ENCODE data around the gene FBRSL1.
"Not testable (repeated sequence)": the region's sequence is repeated elsewhere in the genome, so short reads cannot be mapped to it uniquely, and the experiment has no call there.

FBRSL1 gene

DNA sequence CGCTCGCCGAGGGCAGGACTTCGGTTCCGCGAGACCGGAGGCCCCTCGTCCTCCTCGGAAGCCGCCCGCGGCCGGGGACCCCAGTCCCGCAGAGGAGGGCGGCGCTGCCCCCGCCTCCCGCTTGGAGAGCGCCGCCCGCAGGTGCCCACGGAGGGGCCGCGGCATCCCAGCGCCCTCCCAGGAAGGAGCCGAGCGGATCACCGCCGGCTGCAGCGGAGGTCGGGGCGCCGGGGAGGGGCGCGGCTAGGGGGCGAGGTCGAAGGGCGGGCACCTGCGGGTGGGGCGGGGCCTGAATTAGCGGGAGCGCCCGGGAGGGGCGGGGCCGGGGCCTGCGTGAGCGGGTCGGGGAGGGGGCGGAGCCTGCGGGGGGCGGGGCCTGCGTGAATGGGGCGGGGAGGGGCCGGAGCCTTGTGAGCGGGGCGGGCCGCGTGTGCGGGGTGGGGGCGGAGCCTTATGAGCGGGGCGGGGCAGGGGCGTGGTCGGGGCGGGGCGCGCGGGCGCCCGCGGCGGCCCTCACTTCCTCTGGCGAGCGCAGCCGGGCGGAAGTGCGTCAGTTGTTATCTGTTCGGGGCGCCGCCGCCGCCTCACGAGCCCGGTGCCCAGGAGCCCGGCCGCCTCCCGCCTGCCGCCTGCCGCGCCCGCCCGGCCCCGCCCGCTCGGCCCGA lies at the start of gene FBRSL1:
Gene FBRSL1, plus strand, starts transcription at position 550 of the 665 bp plus-strand sequence.
- peak within 1 kb of the TSS; percentile 73; the same call in 1 of the 2 replicates for H3K9ac ChIP-seq (ENCODE audit: low read depth, low read length)

DNA sequence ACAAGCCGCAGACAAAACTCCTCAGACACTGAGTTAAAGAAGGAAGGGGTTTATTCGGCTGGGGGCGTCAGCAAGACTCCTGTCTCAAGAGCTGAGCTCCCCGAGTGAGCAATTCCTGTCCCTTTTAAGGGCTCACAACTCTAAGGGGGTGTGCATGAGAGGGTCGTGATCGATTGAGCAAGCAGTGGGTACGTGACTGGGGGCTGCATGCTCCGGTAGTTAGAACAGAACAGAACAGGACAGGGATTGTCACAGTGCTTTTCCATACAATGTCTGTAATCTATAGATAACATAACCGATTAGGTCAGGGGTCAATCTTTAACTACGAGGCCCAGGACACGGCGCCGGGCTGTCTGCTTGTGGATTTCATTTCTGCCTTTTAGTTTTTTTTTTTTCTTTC lies 49.5 kb upstream of the FBRSL1 start:
- not testable (repeated sequence) for H3K36me3 ChIP-seq (ENCODE audit: insufficient read depth, low read length); H3K9ac ChIP-seq (ENCODE audit: low read depth, low read length); H3K9me3 ChIP-seq (ENCODE audit: control insufficient read depth, insufficient read depth, low read length); H3K4me1 ChIP-seq (ENCODE audit: insufficient read depth, low read length)

More for the DNA sequence above, at the start of gene FBRSL1:
- no peaks in the 10 kb centered on the region for H3K9me3 ChIP-seq (ENCODE audit: control insufficient read depth, insufficient read depth, low read length)
- peaks cover 2% of the 10 kb centered on the region; the same call in 1 of the 2 replicates for H3K4me1 ChIP-seq (ENCODE audit: insufficient read depth, low read length)
- no peaks in the 10 kb centered on the region for H3K36me3 ChIP-seq (ENCODE audit: insufficient read depth, low read length)

DNA sequence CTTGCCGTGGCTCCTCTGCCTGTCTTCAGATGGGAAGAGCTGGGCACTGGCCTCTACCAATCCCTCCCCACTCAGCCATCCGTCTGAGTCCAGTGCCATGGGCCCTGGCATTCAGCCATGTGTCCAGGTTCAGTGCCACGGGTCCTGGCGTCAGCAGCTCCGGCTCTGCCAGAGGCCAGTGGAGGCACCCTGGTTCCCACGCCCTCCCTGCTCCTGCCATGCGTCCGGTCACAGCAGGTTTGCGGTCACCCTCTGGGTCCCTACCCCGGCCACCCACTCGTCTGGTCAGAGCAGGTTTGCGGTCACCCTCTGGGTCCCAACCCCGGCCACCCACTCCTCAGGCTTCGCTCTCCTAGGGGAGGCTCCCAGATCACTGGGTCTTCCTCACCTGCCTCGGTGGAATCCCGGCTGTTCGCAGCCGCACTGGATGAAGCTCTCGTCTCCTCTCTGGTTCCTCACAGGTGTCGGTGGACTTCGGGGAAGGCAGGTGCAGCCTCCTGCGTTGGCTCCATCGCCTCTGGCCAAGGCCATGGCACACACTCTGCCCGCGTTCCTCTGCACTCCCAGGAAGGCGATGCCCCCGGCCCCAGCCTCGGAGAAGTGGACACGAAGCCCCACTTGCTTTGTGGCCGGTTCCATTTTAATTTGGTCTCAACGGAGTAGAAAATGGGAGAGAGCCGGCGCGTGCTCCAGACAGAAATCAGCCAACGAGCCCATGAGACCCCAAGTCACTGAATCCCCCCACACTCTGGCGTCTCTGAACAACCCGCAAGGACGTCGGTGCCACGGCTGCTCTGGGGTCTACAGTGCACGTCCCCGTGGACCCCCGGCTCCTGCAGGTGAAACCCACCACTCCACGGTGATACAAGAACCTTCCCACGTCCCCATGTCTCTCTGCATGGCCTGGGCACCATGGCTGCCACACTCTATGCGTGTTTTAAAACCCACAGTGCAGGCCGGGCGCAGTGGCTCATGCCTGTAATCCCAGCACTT lies 47.8 kb upstream of the FBRSL1 start:
- Histone ChIP-seq H3K36me3 (ENCODE audit: insufficient read depth, low read length) (no peaks in the 10 kb centered on the region), H3K9ac (ENCODE audit: low read depth, low read length) (no peak overlapping the region), H3K4me1 (ENCODE audit: insufficient read depth, low read length) (no peaks in the 10 kb centered on the region), H3K9me3 (ENCODE audit: control insufficient read depth, insufficient read depth, low read length) (no peaks in the 10 kb centered on the region)

DNA sequence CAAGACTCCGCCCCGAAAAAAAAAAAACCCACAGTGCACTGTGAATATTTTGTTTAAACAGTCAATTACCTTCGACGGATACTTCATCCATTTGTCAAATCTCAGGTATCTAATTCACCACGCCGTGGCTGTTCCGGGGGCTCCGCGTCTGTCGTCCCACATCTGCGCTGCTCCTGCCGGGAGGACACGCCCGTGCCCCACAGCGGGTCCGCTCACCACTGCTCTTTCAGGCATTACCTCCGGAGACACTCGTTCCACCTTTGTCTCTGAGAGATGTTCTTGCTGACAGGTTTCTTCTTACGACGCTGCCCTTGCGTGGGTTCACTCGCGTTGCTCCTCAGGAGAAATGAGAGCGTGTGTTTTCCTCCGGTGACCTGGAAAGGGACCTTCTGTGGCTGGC lies 46.9 kb upstream of the FBRSL1 start:
- H3K4me1 ChIP-seq (ENCODE audit: insufficient read depth, low read length) = no peaks in the 10 kb centered on the region
- H3K9me3 ChIP-seq (ENCODE audit: control insufficient read depth, insufficient read depth, low read length) = no peaks in the 10 kb centered on the region
- H3K36me3 ChIP-seq (ENCODE audit: insufficient read depth, low read length) = no peaks in the 10 kb centered on the region
- H3K9ac ChIP-seq (ENCODE audit: low read depth, low read length) = no peak overlapping the region

DNA sequence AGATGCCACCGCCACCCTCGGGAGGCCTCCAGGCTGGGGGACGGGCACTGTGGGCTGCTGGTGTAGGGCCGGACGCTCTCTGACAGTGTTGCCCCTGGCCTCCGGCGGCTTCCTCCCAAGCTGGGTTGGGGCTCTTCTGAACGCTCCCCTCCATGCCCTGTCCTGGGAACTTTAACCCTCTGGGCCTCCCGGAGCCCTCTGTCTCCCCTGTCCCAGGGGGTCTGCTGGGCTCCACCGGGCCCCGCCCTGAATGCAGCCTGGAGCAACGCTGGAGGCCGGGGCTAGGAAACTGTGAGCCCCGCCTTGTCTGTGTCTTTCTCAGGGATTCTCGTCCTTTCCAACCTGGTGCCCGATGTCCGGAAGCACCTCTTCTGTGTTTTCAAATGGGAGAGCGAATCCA lies 45.7 kb upstream of the FBRSL1 start:
- no peaks in the 10 kb centered on the region for H3K9me3 ChIP-seq (ENCODE audit: control insufficient read depth, insufficient read depth, low read length)
- H3K36me3 ChIP-seq (ENCODE audit: insufficient read depth, low read length) = no peaks in the 10 kb centered on the region
- no peaks in the 10 kb centered on the region for H3K4me1 ChIP-seq (ENCODE audit: insufficient read depth, low read length)
- no peak overlapping the region for H3K9ac ChIP-seq (ENCODE audit: low read depth, low read length)

DNA sequence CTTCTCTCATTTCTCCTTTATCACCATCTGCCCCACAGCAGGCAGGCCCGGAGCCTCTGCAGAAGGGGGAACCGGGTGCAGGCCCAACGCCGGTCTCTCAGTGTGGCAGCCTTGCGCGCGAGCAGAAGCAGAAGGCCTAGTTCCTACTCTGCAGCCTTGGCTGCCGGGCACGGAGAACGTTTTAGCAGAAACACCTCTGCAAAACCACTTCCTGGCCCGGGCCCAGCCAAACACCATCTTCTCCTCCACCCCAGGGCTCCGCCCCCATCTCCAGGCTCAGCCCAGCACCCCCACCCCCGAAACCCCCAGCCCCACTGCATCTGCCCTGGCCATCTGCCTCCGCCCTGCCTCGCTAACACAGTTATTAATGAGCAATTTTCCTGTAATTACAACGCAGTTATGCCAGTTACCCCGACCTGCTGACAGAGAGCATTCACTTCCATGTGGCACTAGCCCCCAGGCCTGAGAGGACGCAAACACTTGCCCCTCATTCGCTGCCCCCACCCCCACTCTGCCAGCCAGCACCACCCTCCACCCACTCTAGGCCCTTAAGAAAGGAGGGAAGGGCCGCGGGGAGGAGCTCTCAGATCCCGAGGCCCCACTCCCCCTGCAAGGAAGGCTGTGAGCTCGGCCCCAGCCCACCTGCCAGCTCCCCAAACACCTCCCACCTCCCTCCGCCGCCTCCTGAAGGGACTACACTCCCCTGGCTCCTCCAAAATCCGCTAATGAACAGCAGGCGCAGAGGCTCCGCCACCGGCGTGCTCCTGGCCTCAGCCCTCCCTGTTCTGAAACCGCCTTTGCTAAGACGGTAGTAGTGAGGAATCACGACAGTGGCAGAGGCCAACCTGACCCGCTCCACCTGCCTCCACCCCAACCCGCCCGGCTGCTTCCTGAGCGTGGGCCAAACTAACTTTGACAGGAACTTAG lies 44.7 kb upstream of the FBRSL1 start:
- H3K9ac ChIP-seq (ENCODE audit: low read depth, low read length) = peak overlapping the region; percentile 32

DNA sequence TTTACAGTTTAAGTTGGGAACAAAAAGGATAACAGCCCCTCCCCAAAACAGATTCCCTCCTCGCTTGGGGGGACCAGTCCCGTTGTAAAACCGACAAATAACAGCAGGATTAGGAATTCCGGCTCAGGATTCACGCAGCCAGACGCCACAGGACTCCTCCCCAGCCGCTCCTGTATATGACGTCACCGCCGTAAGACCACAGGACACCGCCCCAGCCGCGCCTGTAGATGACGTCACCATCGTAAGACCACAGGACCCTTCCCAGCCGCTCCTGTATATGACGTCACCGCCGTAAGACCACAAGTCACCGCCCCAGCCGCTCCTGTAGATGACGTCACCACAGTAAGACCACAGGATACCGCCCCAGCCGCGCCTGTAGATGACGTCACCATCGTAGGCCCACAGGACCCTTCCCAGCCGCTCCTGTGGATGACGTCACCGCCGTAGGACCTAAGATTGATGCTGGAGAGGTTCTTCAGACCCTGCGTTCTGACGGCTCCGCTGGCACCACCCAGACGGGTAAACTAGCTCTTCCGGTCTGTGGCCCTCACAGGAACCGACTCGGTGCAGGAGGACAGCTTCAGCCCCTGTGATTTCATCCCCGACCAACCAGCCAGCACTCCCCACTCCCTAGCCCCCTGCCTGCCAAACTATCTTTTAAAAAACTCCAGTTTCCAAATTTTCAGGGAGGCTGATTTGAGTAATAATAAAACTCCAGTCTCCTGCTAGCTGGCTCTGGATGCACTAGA lies 43.9 kb upstream of the FBRSL1 start:
- H3K9ac ChIP-seq (ENCODE audit: low read depth, low read length) = peak overlapping the region; percentile 32; the same call in 1 of the 2 replicates

More for the DNA sequence above, 44.7 kb upstream of the FBRSL1 start:
- Histone ChIP-seq H3K9me3 (ENCODE audit: control insufficient read depth, insufficient read depth, low read length) (no peaks in the 10 kb centered on the region), H3K4me1 (ENCODE audit: insufficient read depth, low read length) (no peaks in the 10 kb centered on the region), H3K36me3 (ENCODE audit: insufficient read depth, low read length) (no peaks in the 10 kb centered on the region)

DNA sequence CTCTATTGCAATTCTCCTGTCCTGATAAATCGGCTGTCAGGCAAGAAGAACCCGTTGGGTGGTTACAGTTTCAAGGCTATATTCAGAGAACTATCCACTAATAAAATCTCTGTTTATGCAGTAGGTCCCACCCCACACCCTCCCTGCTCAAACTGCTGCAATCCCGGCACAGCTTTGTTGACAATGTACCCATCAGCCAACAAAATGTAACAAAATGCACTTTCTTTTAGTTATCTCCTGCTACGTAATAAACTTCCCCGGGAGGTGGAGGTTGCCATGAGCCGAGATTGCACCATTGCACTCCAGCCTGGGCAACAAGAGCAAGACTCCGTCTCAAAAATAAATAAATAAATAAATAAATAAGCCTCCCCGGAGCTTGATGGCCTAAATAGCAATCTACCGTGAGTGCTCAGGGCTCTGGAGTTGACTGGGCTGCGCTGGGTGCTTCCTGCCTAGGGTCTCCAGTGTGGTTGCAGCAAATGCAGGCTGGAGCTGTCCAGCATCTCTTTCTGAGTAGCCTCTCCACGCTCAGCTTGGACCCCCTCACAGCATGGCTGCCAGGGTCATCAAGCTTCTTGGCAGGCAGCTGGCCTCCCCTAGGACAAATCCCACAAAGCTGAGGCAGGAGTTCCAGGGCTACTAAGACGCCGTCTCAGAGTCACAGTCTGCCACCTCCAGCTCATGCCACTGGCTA lies 43.2 kb upstream of the FBRSL1 start:
- Histone ChIP-seq H3K36me3 (ENCODE audit: insufficient read depth, low read length) (no peaks in the 10 kb centered on the region), H3K4me1 (ENCODE audit: insufficient read depth, low read length) (no peaks in the 10 kb centered on the region), H3K9ac (ENCODE audit: low read depth, low read length) (no peak overlapping the region), H3K9me3 (ENCODE audit: control insufficient read depth, insufficient read depth, low read length) (no peaks in the 10 kb centered on the region)

More for the DNA sequence above, 43.9 kb upstream of the FBRSL1 start:
- Histone ChIP-seq H3K4me1 (ENCODE audit: insufficient read depth, low read length) (no peaks in the 10 kb centered on the region), H3K36me3 (ENCODE audit: insufficient read depth, low read length) (no peaks in the 10 kb centered on the region), H3K9me3 (ENCODE audit: control insufficient read depth, insufficient read depth, low read length) (no peaks in the 10 kb centered on the region)

DNA sequence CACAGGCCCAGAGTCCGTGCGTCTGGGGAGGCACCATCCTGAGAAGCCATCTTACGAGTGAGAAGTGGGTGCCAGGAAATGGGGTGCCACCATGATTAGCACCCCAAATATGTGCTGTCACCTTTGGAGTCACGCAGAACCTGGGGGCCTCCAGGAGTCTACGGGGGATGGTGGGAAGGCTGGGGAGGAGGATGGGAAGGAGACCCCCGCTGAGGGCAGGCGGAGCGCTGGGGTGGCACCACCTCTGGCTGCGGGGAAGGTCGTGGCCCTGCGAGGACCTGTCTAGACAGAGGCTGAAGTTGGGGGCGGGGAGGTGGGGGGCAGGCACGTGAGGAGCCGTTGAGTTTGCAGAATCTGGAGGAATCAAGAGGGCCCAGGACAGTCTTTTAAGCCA lies 42.6 kb upstream of the FBRSL1 start:
- H3K9me3 ChIP-seq (ENCODE audit: control insufficient read depth, insufficient read depth, low read length) = no peaks in the 10 kb centered on the region
- H3K9ac ChIP-seq (ENCODE audit: low read depth, low read length) = no peak overlapping the region
- no peaks in the 10 kb centered on the region for H3K4me1 ChIP-seq (ENCODE audit: insufficient read depth, low read length)
- no peaks in the 10 kb centered on the region for H3K36me3 ChIP-seq (ENCODE audit: insufficient read depth, low read length)

DNA sequence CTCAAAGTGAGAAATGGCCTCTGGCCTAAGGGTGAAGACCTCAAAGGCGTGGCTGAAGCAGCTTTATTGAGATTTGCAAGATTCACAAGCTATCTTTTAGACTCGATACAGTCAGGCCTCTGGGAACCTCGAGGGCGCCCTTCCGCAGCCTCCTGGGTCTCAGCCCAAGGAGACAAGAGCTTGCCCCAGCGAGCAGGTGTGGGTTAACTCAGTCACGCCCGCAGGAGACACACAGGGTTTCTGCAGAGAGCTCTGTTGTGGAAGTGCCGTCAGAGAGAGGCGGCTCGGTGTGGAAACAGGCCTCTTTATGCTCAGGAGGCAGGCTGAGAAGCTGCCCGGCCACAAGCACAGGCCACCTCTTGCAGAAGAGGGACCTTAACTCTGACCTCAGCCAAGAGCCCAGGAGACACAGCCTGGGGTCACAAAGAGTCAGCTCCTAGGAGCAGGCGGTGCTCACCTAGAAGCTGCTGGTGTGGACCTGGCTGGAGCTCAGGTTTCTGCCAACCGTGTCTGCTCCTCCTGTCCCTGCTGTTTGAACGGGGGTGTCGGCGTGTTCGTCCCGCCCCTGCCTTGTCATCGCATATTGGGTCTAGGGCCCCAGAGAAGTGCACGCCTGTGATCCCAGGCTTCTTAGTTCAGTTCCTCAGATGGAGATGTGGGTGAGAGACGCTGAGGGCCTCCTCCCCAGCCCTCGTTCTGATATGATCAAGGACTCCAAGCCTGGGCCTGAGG lies 42.1 kb upstream of the FBRSL1 start:
- Histone ChIP-seq H3K4me1 (ENCODE audit: insufficient read depth, low read length) (no peaks in the 10 kb centered on the region), H3K9me3 (ENCODE audit: control insufficient read depth, insufficient read depth, low read length) (no peaks in the 10 kb centered on the region), H3K36me3 (ENCODE audit: insufficient read depth, low read length) (no peaks in the 10 kb centered on the region), H3K9ac (ENCODE audit: low read depth, low read length) (no peak overlapping the region)

DNA sequence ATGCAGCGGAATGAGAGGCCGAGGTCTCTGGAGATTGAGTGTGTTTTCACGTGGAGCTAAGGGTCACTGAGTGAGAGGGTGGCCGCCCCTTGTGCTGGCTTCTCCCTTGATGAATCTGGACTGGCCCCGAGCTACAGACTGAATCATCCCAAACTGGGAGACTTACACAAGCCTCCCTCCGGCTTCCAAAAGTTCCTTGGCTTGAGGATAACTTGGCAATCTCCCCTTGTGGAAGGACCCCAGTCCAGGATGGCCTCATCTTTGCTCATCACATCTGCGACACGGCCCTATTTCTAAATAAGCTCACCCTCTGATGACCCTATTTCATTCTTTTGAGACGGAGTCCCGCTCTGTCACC lies 41.5 kb upstream of the FBRSL1 start:
- H3K4me1 ChIP-seq (ENCODE audit: insufficient read depth, low read length) = no peaks in the 10 kb centered on the region

DNA sequence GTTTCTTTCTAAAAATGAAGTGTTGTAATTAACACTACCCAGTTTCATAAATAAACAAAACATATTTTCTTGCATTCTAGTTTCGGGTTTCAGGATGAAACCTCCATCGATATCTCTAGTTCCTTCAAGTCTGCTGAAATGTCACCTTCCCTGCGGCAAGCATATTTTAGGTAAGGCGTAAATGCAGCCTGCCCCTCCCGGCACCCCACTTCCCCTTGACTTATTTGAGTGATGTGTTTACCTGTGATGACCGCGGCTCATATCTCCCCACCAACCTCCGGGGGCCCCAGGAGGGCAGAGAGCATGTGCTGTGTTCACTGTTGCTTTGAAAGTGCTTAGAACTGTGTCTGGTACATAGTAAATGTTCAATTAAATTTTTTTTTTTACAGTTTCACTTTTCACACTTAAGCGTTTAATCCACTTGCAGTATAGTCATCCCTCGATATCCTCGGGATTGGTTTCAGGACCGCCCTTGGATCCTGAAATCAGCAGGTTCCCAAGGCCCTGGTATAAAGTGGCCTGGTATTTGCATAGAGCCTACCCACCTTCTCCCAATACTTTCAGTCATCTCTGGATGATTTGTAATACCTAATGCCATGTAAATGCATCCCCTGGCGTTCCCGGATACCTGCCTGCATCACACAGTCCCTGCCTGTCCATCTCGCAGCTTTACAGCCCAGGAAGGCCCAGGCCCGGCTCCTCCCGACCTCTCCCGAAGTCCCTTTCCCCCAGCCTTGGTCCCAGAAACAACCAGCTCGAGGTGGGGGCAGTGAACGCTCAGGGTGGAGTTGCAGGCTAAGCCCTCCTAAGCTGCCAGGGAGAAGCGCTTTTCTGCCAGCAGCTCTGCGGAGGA lies 40.2 kb upstream of the FBRSL1 start:
- H3K9ac ChIP-seq (ENCODE audit: low read depth, low read length) = no peak overlapping the region
- H3K9me3 ChIP-seq (ENCODE audit: control insufficient read depth, insufficient read depth, low read length) = no peaks in the 10 kb centered on the region
- H3K4me1 ChIP-seq (ENCODE audit: insufficient read depth, low read length) = no peaks in the 10 kb centered on the region
- no peaks in the 10 kb centered on the region for H3K36me3 ChIP-seq (ENCODE audit: insufficient read depth, low read length)

More for the DNA sequence above, 41.5 kb upstream of the FBRSL1 start:
- Histone ChIP-seq H3K9ac (ENCODE audit: low read depth, low read length) (no peak overlapping the region), H3K36me3 (ENCODE audit: insufficient read depth, low read length) (no peaks in the 10 kb centered on the region), H3K9me3 (ENCODE audit: control insufficient read depth, insufficient read depth, low read length) (no peaks in the 10 kb centered on the region)

Data from ES-I3 (cell line).